GM12874 (cell line): ENCODE results near the gene SLC9A1.

ENCODE experiments used
- CTCF ChIP-seq: IDR thresholded peaks from 2 replicates; pipeline ENCODE4 v1.5.1; 2011; ENCODE audit warnings: low read depth, mild to moderate bottlenecking, control low read depth, low read length, moderate library complexity; ENCODE audit not compliant: insufficient read depth

SLC9A1 gene

GRCh38 chr1:27154991-27155781 is at the start of gene SLC9A1:
Gene SLC9A1 (minus strand): TSS chr1:27155125. CDS start chr1:27154334, 791 bp downstream.
- peak; percentile 88 for TF ChIP-seq CTCF

- TF ChIP-seq CTCF = no peak
These were observed 49.0 kb upstream of the SLC9A1 start for GRCh38 chr1:27203946-27204345.

- TF ChIP-seq CTCF = no peak
These were observed 46.4 kb upstream of the SLC9A1 start for GRCh38 chr1:27201295-27201694.

GRCh38 chr1:27193194-27193593 is 38.3 kb upstream of the SLC9A1 start:
- TF ChIP-seq CTCF = no peak

GRCh38 chr1:27192039-27192529 is 37.2 kb upstream of the SLC9A1 start:
- TF ChIP-seq CTCF = no peak

GRCh38 chr1:27179979-27180378 is 25.1 kb upstream of the SLC9A1 start:
- TF ChIP-seq CTCF = no peak

- TF ChIP-seq CTCF = no peak
These were observed 24.5 kb upstream of the SLC9A1 start for GRCh38 chr1:27179379-27179778.
